H1 (cell line): ENCODE measurements around the gene LFNG. TPM values are rescaled to one million over a fixed set of nuclear protein-coding genes. Genes with fewer than 3 reads are reported as not detected.
"Not testable (repeated sequence)": the region's sequence is repeated elsewhere in the genome, so short reads cannot be mapped to it uniquely, and the experiment has no call there.

Source experiments
- CTCF ChIA-PET: fragments of 300-600 bp; sonication (Branson Sonifier 250); formaldehyde crosslinking; loops from one replicate; lab custom pipeline; 2021; ENCODE audit not compliant: partially characterized antibody; lab: Charles Lee
- POLR2A ChIA-PET: fragments of 300-600 bp; sonication (Branson Sonifier 250); formaldehyde crosslinking; loops from one replicate; lab custom pipeline; 2021; ENCODE audit warnings: inconsistent platforms; ENCODE audit not compliant: partially characterized antibody; lab: Charles Lee
- DNase-seq, 2 experiments: peaks; one replicate each; pipeline versions ENCODE4 v3.0.0 to v3.0.0-alpha.2; 2010 to 2022; ENCODE audit warnings: low spot score in 2 of 2, low read depth in 1 of 2, mixed read lengths in 1 of 2
- FAIRE-seq: peaks from 2 replicates; lab custom pipeline; 2011; peaks lifted over from hg19 to GRCh38; lab: Jason Lieb, UNC
- H2AFZ ChIP-seq: 2 replicates; pipeline ENCODE4 v1.8.1; 2012; ENCODE audit warnings: low read length, inconsistent platforms
- H2AK5ac ChIP-seq: 2 replicates; pipeline ENCODE4 v1.6.1; 2013; ENCODE audit warnings: low read depth, low read length
- H2BK120ac ChIP-seq: replicated peaks from 2 replicates; pipeline ENCODE3; 2013; ENCODE audit warnings: low read depth, low read length, inconsistent platforms
- H2BK12ac ChIP-seq: 2 replicates; pipeline ENCODE4 v1.6.1; 2013; ENCODE audit warnings: low read depth, low read length
- H2BK15ac ChIP-seq: 2 replicates; pipeline ENCODE4 v1.6.1; 2013; ENCODE audit warnings: low read length
- H2BK20ac ChIP-seq: 2 replicates; pipeline ENCODE4 v1.6.1; 2013; ENCODE audit warnings: low read length
- H2BK5ac ChIP-seq: 2 replicates; pipeline ENCODE4 v1.6.1; 2013; ENCODE audit warnings: low read depth, low read length
- H3K14ac ChIP-seq: 2 replicates; pipeline ENCODE4 v1.6.1; 2013; ENCODE audit warnings: inconsistent platforms; ENCODE audit not compliant: insufficient read length
- H3K18ac ChIP-seq: 2 replicates; pipeline ENCODE4 v1.6.1; 2013; ENCODE audit warnings: low read length; ENCODE audit errors: extremely low read depth
- H3K23ac ChIP-seq: 2 replicates; pipeline ENCODE4 v1.6.1; 2013; ENCODE audit warnings: inconsistent platforms; ENCODE audit not compliant: insufficient read length
- H3K23me2 ChIP-seq: 2 replicates; pipeline ENCODE4 v1.6.1; 2013; ENCODE audit warnings: low read depth, low read length
- H3K27ac ChIP-seq: 2 replicates; pipeline ENCODE4 v1.6.1; 2011; ENCODE audit warnings: low read depth, low read length, inconsistent platforms
- H3K27me3 ChIP-seq, 4 experiments: replicated peaks in 1 of 4; 1 replicate in 1 of 4; 2 replicates in 3 of 4; pipeline versions ENCODE4 v1.6.1 to v1.8.1; 2011 to 2013; ENCODE audit warnings: low read length in 3 of 4, mild to moderate bottlenecking in 3 of 4, inconsistent platforms in 2 of 4, mixed read lengths in 2 of 4, moderate library complexity in 1 of 4; ENCODE audit not compliant: control insufficient read depth in 3 of 4, insufficient read depth in 3 of 4; ENCODE audit errors: extremely low read depth in 1 of 4
- H3K36me3 ChIP-seq, 4 experiments: 2 replicates each; pipeline versions ENCODE4 v1.6.1 to v1.8.1; 2011 to 2013; ENCODE audit warnings: mild to moderate bottlenecking in 4 of 4, low read length in 3 of 4, moderate library complexity in 2 of 4, control low read depth in 1 of 4, inconsistent platforms in 1 of 4; ENCODE audit not compliant: insufficient read depth in 4 of 4, control insufficient read depth in 2 of 4
- H3K4ac ChIP-seq: replicated peaks from 2 replicates; pipeline ENCODE3; 2013; ENCODE audit warnings: low read length, low read depth, mixed read lengths, inconsistent platforms; ENCODE audit not compliant: insufficient read length
- H3K4me1 ChIP-seq, 4 experiments: replicated peaks in 1 of 4; 1 replicate in 1 of 4; 2 replicates in 3 of 4; pipeline versions ENCODE4 v1.6.1 to v1.8.1; 2011 to 2013; ENCODE audit warnings: low read length in 3 of 4, inconsistent platforms in 2 of 4, mixed read lengths in 1 of 4; ENCODE audit not compliant: insufficient read depth in 4 of 4, control insufficient read depth in 3 of 4
- H3K4me2 ChIP-seq, 2 experiments: 2 replicates each; pipeline versions ENCODE4 v1.6.1 to v1.8.1; 2011 to 2013; ENCODE audit warnings: low read depth in 2 of 2, low read length in 2 of 2, control low read depth in 1 of 2, inconsistent platforms in 1 of 2, mild to moderate bottlenecking in 1 of 2; ENCODE audit not compliant: insufficient read depth in 1 of 2
- H3K4me3 ChIP-seq, 4 experiments: fragments of 200-600, 300-600 bp in 1 of 4; sonication (generic), shearing (Covaris generic), sonication (Bioruptor Twin) in 1 of 4; 2 replicates each; pipeline versions ENCODE4 v1.5.1 to v1.8.1; 2011 to 2016; ENCODE audit warnings: low read length in 4 of 4, low read depth in 3 of 4, control low read depth in 2 of 4, inconsistent platforms in 2 of 4, mild to moderate bottlenecking in 2 of 4, mixed read lengths in 1 of 4, moderate library complexity in 1 of 4; ENCODE audit not compliant: insufficient read depth in 2 of 4; ENCODE audit errors: extremely low read depth in 1 of 4
- H3K56ac ChIP-seq: replicated peaks from 2 replicates; pipeline ENCODE3; 2013; ENCODE audit warnings: low read depth, mild to moderate bottlenecking, mixed read lengths, low read length, inconsistent platforms; ENCODE audit not compliant: insufficient read length
- H3K79me1 ChIP-seq: 2 replicates; pipeline ENCODE4 v1.6.1; 2013; ENCODE audit warnings: low read depth, low read length, control low read depth
- H3K79me2 ChIP-seq, 2 experiments: 2 replicates each; pipeline versions ENCODE4 v1.6.1 to v1.8.1; 2012 to 2013; ENCODE audit warnings: low read length in 2 of 2, mild to moderate bottlenecking in 2 of 2, inconsistent platforms in 1 of 2; ENCODE audit not compliant: insufficient read depth in 2 of 2, control insufficient read depth in 1 of 2
- H3K9ac ChIP-seq, 4 experiments: replicated peaks in 1 of 4; 1 replicate in 1 of 4; 2 replicates in 3 of 4; pipeline versions ENCODE4 v1.6.1 to v1.8.1; 2011 to 2013; ENCODE audit warnings: low read depth in 3 of 4, low read length in 3 of 4, control low read depth in 2 of 4, mild to moderate bottlenecking in 2 of 4, moderate library complexity in 2 of 4, inconsistent platforms in 1 of 4; ENCODE audit errors: extremely low read depth in 1 of 4
- H3K9me3 ChIP-seq, 2 experiments: 2 replicates each; pipeline versions ENCODE4 v1.6.1 to v1.8.1; 2012 to 2013; ENCODE audit warnings: mild to moderate bottlenecking in 2 of 2, moderate library complexity in 2 of 2, control low read depth in 1 of 2, inconsistent platforms in 1 of 2, low read depth in 1 of 2, low read length in 1 of 2, mixed read lengths in 1 of 2; ENCODE audit not compliant: insufficient read depth in 2 of 2
- H4K20me1 ChIP-seq, 2 experiments: replicated peaks in 1 of 2; 2 replicates each; pipeline versions ENCODE3 to v1.8.1; 2011 to 2013; ENCODE audit warnings: inconsistent platforms in 2 of 2, low read length in 2 of 2, mild to moderate bottlenecking in 1 of 2; ENCODE audit not compliant: insufficient read depth in 2 of 2, control insufficient read depth in 1 of 2
- H4K5ac ChIP-seq: 2 replicates; pipeline ENCODE4 v1.6.1; 2013; ENCODE audit warnings: low read length, low read depth, mixed read lengths, inconsistent platforms; ENCODE audit not compliant: insufficient read length
- H4K8ac ChIP-seq: 2 replicates; pipeline ENCODE4 v1.8.0; 2013; ENCODE audit warnings: mild to moderate bottlenecking, moderate library complexity, low read length, inconsistent platforms; ENCODE audit not compliant: insufficient read depth; ENCODE audit errors: extremely low read depth
- H4K91ac ChIP-seq: replicated peaks from 2 replicates; pipeline ENCODE3; 2013; ENCODE audit warnings: low read length, mixed read lengths, inconsistent platforms; ENCODE audit not compliant: insufficient read length
- WGBS, 2 experiments: shearing (Covaris generic) in 1 of 2; methylation state at CpG; one replicate each; pipeline versions ENCODE4 v1.1.6 to v1.1.7; 2013 to 2015; ENCODE audit warnings: low lambda C conversion rate in 2 of 2, mixed read lengths in 2 of 2, inconsistent platforms in 1 of 2, low coverage in 1 of 2, missing lambda C conversion rate in 1 of 2; ENCODE audit not compliant: insufficient replicate concordance in 2 of 2, insufficient coverage in 1 of 2, insufficient read length in 1 of 2; ENCODE audit errors: extremely low coverage in 1 of 2, missing lambda C conversion rate in 1 of 2; 5-methylcytosine and 5-hydroxymethylcytosine counted together
- polyA plus RNA-seq, 7 experiments: library from polyadenylated mRNA; depleted of rRNA in 3 of 7; stranded (reverse) in 5 of 7; unstranded in 2 of 7; fragments of >200 nt in 5 of 7; fragments of 200-250 nt in 2 of 7; gene quantifications; 1 replicate in 5 of 7; 2 replicates in 1 of 7; 4 replicates in 1 of 7; pipeline versions ENCODE4 v1.2.1 to v1.2.3, GENCODE V29; 2011 to 2013; ENCODE audit warnings: missing spikeins in 2 of 7, mixed read lengths in 2 of 7
- total RNA-seq: library from RNA; stranded (reverse); fragmentation: NEBNext Ultra II Directional; extraction: Animal tissue kit (Norgen Biotek cat#: 25700); gene quantifications from 2 replicates; pipeline ENCODE4 v1.2.1, GENCODE V29; 2021

LFNG gene
- total and polyA plus RNA-seq, 2 of the 8 experiments (the other 6 are each of a cell fraction or from before 2014, with no cell fraction given): 31.6 to 35.6 TPM

DNA sequence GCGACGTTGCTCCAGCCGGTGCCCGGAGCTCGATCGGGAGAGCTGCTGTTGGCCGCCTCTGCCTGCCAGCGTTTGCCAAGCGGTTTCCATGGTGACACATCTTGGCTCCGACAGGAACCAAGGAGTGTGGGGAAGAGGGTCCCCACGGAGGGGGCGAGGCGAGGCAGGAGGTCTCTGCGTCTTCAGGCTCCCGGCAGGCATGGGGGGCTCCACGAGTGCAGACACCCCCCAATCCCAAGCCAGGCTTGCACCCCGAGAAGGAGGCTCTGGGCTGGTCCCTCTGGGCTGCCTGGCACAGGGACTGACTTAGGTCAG is 12.2 kb downstream of the LFNG start:
- CTCF ChIA-PET, H3K9me3 ChIP-seq, H3K27ac ChIP-seq, H3K56ac ChIP-seq, H3K79me1 ChIP-seq, H3K18ac ChIP-seq, H3K14ac ChIP-seq, H3K23ac ChIP-seq, H3K4ac ChIP-seq, H2AK5ac ChIP-seq, DNase-seq, H2BK15ac ChIP-seq, H2BK5ac ChIP-seq, H4K91ac ChIP-seq, H4K8ac ChIP-seq, H2BK120ac ChIP-seq, FAIRE-seq, H4K5ac ChIP-seq, H3K4me2 ChIP-seq, H3K79me2 ChIP-seq, H3K23me2 ChIP-seq, H3K9ac ChIP-seq, H3K4me3 ChIP-seq, H2BK20ac ChIP-seq, H2AFZ ChIP-seq, H2BK12ac ChIP-seq, H3K27me3 ChIP-seq: not testable (repeated sequence)
- peaks cover 0 to 23% (median 6%) of the 10 kb centered on the region in 4 experiments; a peak in 5 of 7 replicates for H3K4me1 ChIP-seq
- WGBS, 2 experiments: 90% methylated on average over 5 of the region's 17 CpGs; no CpG with 5 or more reads in 1 of the 2 experiments
- POLR2A ChIA-PET: interaction anchor here (8.2 kb wide), 1 partner anchor 10 kb away, joined by 68 read pairs; no protein-coding TSS in a partner anchor
- H3K36me3 ChIP-seq: peaks cover 6 to 13% (median 9%) of the 10 kb centered on the region in 4 experiments; a peak in 5 of 8 replicates
- H4K20me1 ChIP-seq: peaks cover 7 to 11% of the 10 kb centered on the region in 2 experiments

DNA sequence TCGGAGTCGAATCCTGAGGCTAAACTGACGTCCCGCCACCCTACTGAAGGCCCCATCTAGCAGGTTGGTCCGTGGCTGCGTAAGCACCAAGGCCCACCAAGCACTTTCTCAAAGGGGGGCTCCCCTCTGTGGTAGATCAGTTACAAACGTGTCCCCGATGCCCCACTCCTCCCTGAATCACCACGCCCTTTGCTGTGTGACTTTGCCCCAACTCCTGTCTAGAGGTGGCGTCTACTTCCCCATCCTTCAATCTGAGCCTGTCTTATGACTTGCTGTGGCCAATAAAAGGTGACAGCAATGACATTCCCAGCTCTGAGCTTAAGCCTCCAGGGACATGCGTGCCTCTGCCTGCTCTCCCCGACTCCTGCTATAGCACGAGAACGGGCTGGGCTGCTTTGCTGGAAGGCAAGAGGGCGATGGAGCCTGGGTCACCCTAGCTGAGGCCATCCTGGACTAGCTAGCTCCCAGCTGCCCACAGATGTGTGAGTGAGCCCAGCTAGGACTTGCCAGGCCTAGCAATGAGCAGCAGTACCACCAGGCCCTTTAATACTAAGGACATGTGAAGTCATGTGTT is 12.7 kb downstream of the LFNG start:
- H3K27ac ChIP-seq, CTCF ChIA-PET, H2BK20ac ChIP-seq, H3K56ac ChIP-seq, H3K14ac ChIP-seq, H3K9me3 ChIP-seq, H3K9ac ChIP-seq, H2BK15ac ChIP-seq, H4K5ac ChIP-seq, H2AFZ ChIP-seq, H3K36me3 ChIP-seq, H4K20me1 ChIP-seq, H4K8ac ChIP-seq, H3K27me3 ChIP-seq, H2BK120ac ChIP-seq, H3K4me2 ChIP-seq, H3K18ac ChIP-seq, H3K79me1 ChIP-seq, H3K4me3 ChIP-seq, H3K4ac ChIP-seq, H2AK5ac ChIP-seq, H3K79me2 ChIP-seq, DNase-seq, H2BK5ac ChIP-seq, H3K23me2 ChIP-seq, H3K23ac ChIP-seq, FAIRE-seq, H4K91ac ChIP-seq, H2BK12ac ChIP-seq: not testable (repeated sequence)
- H3K4me1 ChIP-seq: peaks cover 0 to 22% (median 6%) of the 10 kb centered on the region in 4 experiments; a peak in 5 of 7 replicates
- POLR2A ChIA-PET: interaction anchor here (8.2 kb wide), 1 partner anchor 9 kb away, joined by 68 read pairs; no protein-coding TSS in a partner anchor
- WGBS, 2 experiments: 91% methylated on average over 11 of the region's 15 CpGs; no CpG with 5 or more reads in 1 of the 2 experiments
